Common myeloid progenitor, CD34-positive (primary cell): ENCODE measurements around the gene OSBPL3.

Experiments used
- CTCF ChIA-PET: fragments of 350-600 bp; sonication (Branson Sonifier 250); formaldehyde crosslinking; loops from one replicate; lab custom pipeline; 2021; ENCODE audit warnings: antibody characterized with exemption; lab: Charles Lee
- POLR2A ChIA-PET: fragments of 350-600 bp; sonication (Branson Sonifier 250); formaldehyde crosslinking; loops from one replicate; lab custom pipeline; 2021; ENCODE audit warnings: antibody characterized with exemption; lab: Charles Lee
- DNase-seq, 3 donors: peaks; one replicate each; pipeline versions ENCODE4 v3.0.0 to v3.0.0-alpha.2; 2013
- H3K27ac ChIP-seq, 2 experiments: 1 replicate in 1 of 2; 2 replicates in 1 of 2; pipeline ENCODE4 v1.7.0; 2013; ENCODE audit warnings: inconsistent platforms in 2 of 2, low read length in 2 of 2, mild to moderate bottlenecking in 2 of 2, low read depth in 1 of 2, moderate library complexity in 1 of 2; ENCODE audit not compliant: severe bottlenecking in 2 of 2, insufficient read depth in 1 of 2, poor library complexity in 1 of 2
- H3K27me3 ChIP-seq, 5 experiments: replicated peaks in 2 of 5; 1 replicate in 3 of 5; 2 replicates in 2 of 5; pipeline versions ENCODE4 v1.6.1 to v1.7.0; 2013; ENCODE audit warnings: low read length in 4 of 5, mild to moderate bottlenecking in 2 of 5, moderate library complexity in 2 of 5, inconsistent platforms in 1 of 5; ENCODE audit not compliant: insufficient read depth in 5 of 5, control insufficient read depth in 4 of 5
- H3K36me3 ChIP-seq, 4 experiments: 1 replicate in 2 of 4; 2 replicates in 2 of 4; pipeline versions ENCODE4 v1.6.1 to v1.7.0; 2013; ENCODE audit warnings: low read length in 3 of 4, control low read depth in 1 of 4, mild to moderate bottlenecking in 1 of 4; ENCODE audit not compliant: control insufficient read depth in 4 of 4, insufficient read depth in 4 of 4
- H3K4me1 ChIP-seq, 4 experiments: 1 replicate in 3 of 4; 2 replicates in 1 of 4; pipeline versions ENCODE4 v1.6.1 to v1.7.1; 2013; ENCODE audit warnings: low read length in 3 of 4, mild to moderate bottlenecking in 3 of 4, control low read depth in 1 of 4, inconsistent platforms in 1 of 4, moderate library complexity in 1 of 4; ENCODE audit not compliant: control insufficient read depth in 4 of 4, insufficient read depth in 4 of 4; ENCODE audit errors: control extremely low read depth in 1 of 4
- H3K4me3 ChIP-seq, 7 experiments: 1 replicate in 4 of 7; 2 replicates in 3 of 7; pipeline versions ENCODE4 v1.5.1 to v1.7.0; 2013; ENCODE audit warnings: mild to moderate bottlenecking in 7 of 7, low read length in 6 of 7, moderate library complexity in 6 of 7, inconsistent platforms in 2 of 7, low read depth in 2 of 7, control low read depth in 1 of 7; ENCODE audit not compliant: insufficient read depth in 4 of 7, control insufficient read depth in 1 of 7; ENCODE audit errors: extremely low read depth in 1 of 7
- H3K9me3 ChIP-seq, 5 experiments: 1 replicate in 4 of 5; 2 replicates in 1 of 5; pipeline versions ENCODE4 v1.6.1 to v1.7.1; 2013; ENCODE audit warnings: low read length in 4 of 5, mild to moderate bottlenecking in 2 of 5, inconsistent platforms in 1 of 5, low read depth in 1 of 5, moderate library complexity in 1 of 5; ENCODE audit not compliant: control insufficient read depth in 4 of 5, insufficient read depth in 2 of 5; ENCODE audit errors: control extremely low read depth in 1 of 5
- WGBS: methylation state at CpG from one replicate; pipeline ENCODE4 v1.1.5; 2013; ENCODE audit not compliant: insufficient coverage; 5-methylcytosine and 5-hydroxymethylcytosine counted together

Gene OSBPL3

GRCh38 chr7:24974026-24974832, 5.7 kb downstream of the OSBPL3 start:
- CTCF ChIA-PET = interaction anchor here (1.0 to 1.2 kb wide), 2 partner anchors 15 to 80 kb away, joined by 3 to 4 read pairs; no protein-coding TSS in a partner anchor
- peaks cover 0 to 24% (median 17%) of the 10 kb centered on the region in 4 experiments for H3K4me1 ChIP-seq

GRCh38 chr7:24972991-24973390, 7.0 kb downstream of the OSBPL3 start:
- Histone ChIP-seq H3K27me3 (no peaks in the 10 kb centered on the region), H3K9me3 (no peaks in the 10 kb centered on the region), H3K27ac (no peak overlapping the region), H3K4me1 (peaks cover 0 to 15% (median 8%) of the 10 kb centered on the region in 4 experiments), H3K36me3 (no peaks in the 10 kb centered on the region), H3K4me3 (no peak overlapping the region)
- DNase-seq = no peak
- ChIA-PET POLR2A (interaction anchor here (0.6 kb wide), 1 partner anchor 25 kb away, joined by 3 read pairs; no protein-coding TSS in a partner anchor), CTCF (interaction anchor here (1.2 to 3.1 kb wide), 3 partner anchors 9 to 152 kb away, joined by 3 to 7 read pairs (median 4); no protein-coding TSS in a partner anchor)

More at GRCh38 chr7:24974026-24974832, 5.7 kb downstream of the OSBPL3 start:
- DNase-seq = no peak
- H3K36me3 ChIP-seq = no peaks in the 10 kb centered on the region
- H3K4me3 ChIP-seq = no peak overlapping the region
- POLR2A ChIA-PET = no interaction called here
- WGBS = 98% methylated on average over 7 of the region's 15 CpGs
- H3K27ac ChIP-seq = no peak overlapping the region
- no peaks in the 10 kb centered on the region for H3K27me3 ChIP-seq
- H3K9me3 ChIP-seq = no peaks in the 10 kb centered on the region

- WGBS = 100% methylated on average over 1 of the region's 1 CpG
- POLR2A ChIA-PET = no interaction called here
- CTCF ChIA-PET = interaction anchor here (0.8 to 3.1 kb wide), 4 partner anchors 10 to 151 kb away, joined by 3 to 7 read pairs (median 4); no protein-coding TSS in a partner anchor
- no peaks in the 10 kb centered on the region for H3K36me3 ChIP-seq
- no peak for DNase-seq
- H3K9me3 ChIP-seq = no peaks in the 10 kb centered on the region
- no peak overlapping the region for H3K4me3 ChIP-seq
- H3K27me3 ChIP-seq = no peaks in the 10 kb centered on the region
- H3K27ac ChIP-seq = no peak overlapping the region
- peaks cover 0 to 15% (median 8%) of the 10 kb centered on the region in 4 experiments for H3K4me1 ChIP-seq
These were observed 7.9 kb downstream of the OSBPL3 start for GRCh38 chr7:24972166-24972477.

GRCh38 chr7:24971333-24972165, 8.4 kb downstream of the OSBPL3 start:
- ChIA-PET CTCF (interaction anchor here (0.8 to 3.1 kb wide), 4 partner anchors 10 to 150 kb away, joined by 3 to 7 read pairs (median 4); no protein-coding TSS in a partner anchor), POLR2A (no interaction called here)
- Histone ChIP-seq H3K4me1 (peaks cover 0 to 11% (median 9%) of the 10 kb centered on the region in 4 experiments), H3K27me3 (no peaks in the 10 kb centered on the region), H3K27ac (no peak overlapping the region), H3K4me3 (peak overlapping the region in 1 of 7 experiments; percentile 9), H3K36me3 (no peaks in the 10 kb centered on the region), H3K9me3 (no peaks in the 10 kb centered on the region)
- peak in 1 of 3 donors; percentile 21 for DNase-seq
- WGBS = 73% methylated on average over 9 of the region's 9 CpGs

GRCh38 chr7:24970676-24971075, 9.3 kb downstream of the OSBPL3 start:
- WGBS = 95% methylated on average over 4 of the region's 4 CpGs
- Histone ChIP-seq H3K4me1 (peaks cover 0 to 19% (median 17%) of the 10 kb centered on the region in 4 experiments), H3K36me3 (no peaks in the 10 kb centered on the region), H3K9me3 (no peaks in the 10 kb centered on the region), H3K27me3 (no peaks in the 10 kb centered on the region), H3K4me3 (no peak overlapping the region), H3K27ac (no peak overlapping the region)
- ChIA-PET POLR2A (no interaction called here), CTCF (interaction anchor here (3.1 kb wide), 1 partner anchor 11 kb away, joined by 7 read pairs; no protein-coding TSS in a partner anchor)
- DNase-seq = no peak

- Histone ChIP-seq H3K4me3 (no peak overlapping the region), H3K27me3 (no peaks in the 10 kb centered on the region), H3K36me3 (no peaks in the 10 kb centered on the region), H3K4me1 (peaks cover 11 to 44% (median 34%) of the 10 kb centered on the region in 4 experiments), H3K27ac (no peak overlapping the region), H3K9me3 (no peaks in the 10 kb centered on the region)
- ChIA-PET CTCF (interaction anchor here (6.5 kb wide), 1 partner anchor 10 kb away, joined by 43 read pairs; the partner anchor contains the start of gene OSBPL3), POLR2A (no interaction called here)
- no peak for DNase-seq
- 98% methylated on average over 9 of the region's 9 CpGs for WGBS
These were observed 11.8 kb downstream of the OSBPL3 start for GRCh38 chr7:24968165-24968564.
